GM12801 (cell line): Measurements from ENCODE around the gene RABGEF1.

Experiments used
- TF ChIP-seq, protein P1 (sequence below): IDR thresholded peaks from one replicate; pipeline ENCODE4 v1.5.1; 2011; ENCODE audit warnings: control low read depth; ENCODE audit not compliant: insufficient read length; ENCODE audit errors: extremely low read depth

Gene RABGEF1

DNA sequence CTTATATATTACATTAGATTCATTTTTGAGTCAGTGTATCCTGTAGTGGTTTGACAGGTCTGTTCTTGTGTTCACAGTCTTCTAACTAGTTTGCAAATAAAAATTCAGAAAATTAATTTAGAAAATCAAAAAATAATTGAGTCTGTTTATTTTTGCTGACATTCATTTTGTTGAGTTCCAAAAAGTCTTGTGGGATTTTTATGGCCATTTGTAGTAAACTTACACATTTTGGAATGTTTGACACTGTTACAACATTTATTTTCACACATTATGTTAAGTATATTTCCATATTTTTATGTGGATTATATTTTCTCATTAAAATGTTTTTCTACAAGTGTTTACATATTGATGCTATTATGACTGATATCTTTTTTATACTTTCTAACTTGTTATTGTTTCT is 16.4 kb downstream of the RABGEF1 start:
- TF ChIP-seq, protein P1, sequence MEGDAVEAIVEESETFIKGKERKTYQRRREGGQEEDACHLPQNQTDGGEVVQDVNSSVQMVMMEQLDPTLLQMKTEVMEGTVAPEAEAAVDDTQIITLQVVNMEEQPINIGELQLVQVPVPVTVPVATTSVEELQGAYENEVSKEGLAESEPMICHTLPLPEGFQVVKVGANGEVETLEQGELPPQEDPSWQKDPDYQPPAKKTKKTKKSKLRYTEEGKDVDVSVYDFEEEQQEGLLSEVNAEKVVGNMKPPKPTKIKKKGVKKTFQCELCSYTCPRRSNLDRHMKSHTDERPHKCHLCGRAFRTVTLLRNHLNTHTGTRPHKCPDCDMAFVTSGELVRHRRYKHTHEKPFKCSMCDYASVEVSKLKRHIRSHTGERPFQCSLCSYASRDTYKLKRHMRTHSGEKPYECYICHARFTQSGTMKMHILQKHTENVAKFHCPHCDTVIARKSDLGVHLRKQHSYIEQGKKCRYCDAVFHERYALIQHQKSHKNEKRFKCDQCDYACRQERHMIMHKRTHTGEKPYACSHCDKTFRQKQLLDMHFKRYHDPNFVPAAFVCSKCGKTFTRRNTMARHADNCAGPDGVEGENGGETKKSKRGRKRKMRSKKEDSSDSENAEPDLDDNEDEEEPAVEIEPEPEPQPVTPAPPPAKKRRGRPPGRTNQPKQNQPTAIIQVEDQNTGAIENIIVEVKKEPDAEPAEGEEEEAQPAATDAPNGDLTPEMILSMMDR: no peak

DNA sequence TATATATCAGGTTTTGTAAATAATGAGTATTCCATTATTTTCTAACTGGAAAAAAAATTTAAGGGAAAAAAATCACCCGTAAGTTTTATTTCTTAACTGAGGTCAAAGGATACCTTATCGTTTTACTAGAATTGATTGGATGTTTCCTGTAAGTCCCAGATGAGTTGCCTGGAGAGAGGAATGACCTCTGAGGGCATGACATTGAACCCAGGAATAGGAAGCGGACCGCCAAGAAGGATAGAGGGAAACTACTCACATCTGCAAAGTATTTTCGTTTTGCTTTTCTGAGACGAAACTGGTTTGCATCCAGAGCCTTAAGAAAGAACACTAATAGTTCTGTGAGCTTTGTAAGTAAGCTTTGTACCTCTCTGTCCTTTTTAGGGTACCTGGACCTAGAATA is 17.4 kb downstream of the RABGEF1 start:
- TF ChIP-seq, protein P1: no peak

DNA sequence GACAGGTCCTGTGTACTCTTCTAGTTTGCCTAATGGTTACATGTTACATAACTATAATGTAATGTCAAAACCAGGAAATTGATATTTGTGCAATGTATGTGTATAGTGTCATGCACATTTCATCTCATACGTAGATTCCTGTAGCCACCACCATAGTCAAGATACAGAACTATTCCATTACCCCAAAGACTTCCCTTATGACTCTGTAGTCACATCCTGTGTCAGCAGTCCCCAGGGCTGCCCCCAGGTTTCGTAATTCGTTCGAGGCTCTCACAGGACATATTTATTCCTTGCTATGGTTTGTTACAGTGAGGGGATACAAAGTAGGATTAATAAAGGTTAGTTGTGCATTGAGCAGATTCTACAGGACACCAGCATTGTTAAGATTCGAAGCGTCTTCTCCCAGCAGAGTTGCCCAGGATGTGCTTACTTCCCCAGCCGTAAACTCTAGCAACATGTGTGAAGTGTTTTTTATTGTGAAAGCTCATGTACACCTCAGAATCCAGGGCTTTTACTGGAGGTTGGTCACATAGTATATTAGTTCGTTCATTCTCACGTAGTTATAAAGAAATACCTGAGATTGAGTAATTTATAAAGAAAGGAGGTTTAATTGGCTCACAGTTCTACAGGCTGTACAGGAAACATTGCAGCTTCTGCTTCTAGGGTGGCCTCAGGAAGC is 18.6 kb downstream of the RABGEF1 start:
- TF ChIP-seq, protein P1: no peak

DNA sequence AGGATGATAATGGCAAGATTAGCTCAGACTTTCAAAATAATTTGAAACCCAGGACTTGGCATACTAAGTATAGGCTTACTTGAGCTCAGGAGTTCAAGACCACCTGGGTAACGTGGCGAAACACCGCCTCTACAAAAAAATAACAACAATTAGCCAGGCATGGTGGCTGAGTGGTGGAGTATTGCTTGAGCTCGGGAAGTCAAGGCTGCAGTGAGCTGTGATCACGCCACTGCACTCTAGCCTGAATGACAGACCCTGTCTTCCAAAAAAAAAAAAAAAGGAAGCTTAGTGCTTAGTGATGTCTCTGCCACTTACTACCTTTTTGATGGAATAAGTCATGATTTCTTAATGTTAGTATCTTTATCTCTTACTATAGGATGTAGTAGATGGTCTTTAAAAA is 25.5 kb downstream of the RABGEF1 start:
- TF ChIP-seq, protein P1: no peak

DNA sequence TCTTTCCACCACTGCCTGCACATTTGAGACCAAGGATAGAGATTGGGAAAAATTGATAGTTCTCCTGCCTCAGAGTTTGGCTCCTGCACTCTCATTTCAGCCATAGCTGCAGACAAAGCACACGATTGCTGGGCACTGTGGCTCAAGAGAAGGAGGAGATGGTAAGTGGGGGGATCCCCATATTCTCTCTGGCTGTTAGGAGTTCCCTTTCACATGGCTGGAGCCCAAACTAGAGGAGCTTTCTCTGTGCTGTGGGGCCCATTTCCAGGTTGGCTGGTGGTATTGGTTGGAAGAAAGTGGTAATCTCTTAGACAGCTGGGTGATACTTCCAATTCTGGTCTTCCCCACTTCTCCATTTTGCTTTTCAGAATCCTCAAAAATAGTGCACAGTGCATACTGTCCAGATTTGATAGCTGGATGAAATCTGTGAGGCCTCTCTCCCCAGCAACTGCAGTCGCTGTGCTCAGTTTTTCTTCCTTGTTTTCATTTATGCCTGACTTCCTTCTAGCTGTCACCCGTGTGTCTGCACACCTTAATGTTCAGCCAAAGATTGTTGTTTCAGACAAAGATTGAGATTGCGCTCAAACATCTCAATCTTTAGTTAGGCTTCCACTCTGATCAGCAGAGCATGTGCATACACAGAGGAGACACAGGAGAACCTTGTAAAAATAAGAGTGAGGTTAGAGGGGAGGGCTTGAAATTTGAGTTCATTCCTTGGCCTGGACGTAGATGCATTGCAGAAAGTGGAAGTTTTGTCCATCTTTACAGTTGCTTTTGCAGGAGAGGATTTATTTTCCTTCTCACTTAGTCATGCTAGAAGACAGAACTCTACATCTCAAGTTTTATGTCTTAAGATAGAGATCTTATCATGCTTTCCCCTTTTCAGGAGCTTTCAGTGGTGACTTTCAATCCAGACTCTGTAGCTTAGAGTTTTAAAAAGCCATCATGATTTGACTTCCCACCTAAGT is 28.6 kb downstream of the RABGEF1 start:
- TF ChIP-seq, protein P1: no peak

DNA sequence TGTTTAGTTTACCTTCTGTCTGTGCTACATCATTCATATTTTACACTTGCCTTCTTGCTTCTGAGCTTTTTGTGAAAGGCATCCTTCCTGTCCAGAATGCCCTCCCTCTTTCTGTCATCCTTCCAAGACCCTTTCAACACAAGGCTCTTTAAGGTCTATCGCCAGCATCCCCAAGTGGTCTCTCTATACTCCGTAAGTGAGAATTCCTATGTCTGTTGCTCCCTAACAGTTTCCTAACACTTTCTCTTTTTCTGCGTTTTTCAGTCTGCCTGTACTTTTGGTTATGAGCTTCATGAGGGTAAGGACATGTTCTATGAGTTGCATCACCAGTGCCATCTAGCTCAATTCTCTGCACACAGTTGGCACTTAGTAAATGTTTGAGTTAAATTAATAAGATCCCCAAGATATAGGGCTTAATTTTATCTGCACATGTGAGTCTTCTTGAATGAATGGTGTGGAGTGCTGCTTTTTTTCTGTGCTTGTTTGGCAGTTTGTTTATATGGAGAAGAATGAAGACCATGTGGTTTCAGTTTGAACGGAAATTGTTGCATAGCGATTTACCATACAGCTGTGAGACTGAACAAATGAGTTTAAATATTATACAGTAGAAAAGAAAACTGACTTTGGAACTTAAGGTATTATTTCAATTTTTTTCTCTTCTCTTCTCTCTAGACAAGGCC is 29.4 kb downstream of the RABGEF1 start:
- TF ChIP-seq, protein P1: no peak

DNA sequence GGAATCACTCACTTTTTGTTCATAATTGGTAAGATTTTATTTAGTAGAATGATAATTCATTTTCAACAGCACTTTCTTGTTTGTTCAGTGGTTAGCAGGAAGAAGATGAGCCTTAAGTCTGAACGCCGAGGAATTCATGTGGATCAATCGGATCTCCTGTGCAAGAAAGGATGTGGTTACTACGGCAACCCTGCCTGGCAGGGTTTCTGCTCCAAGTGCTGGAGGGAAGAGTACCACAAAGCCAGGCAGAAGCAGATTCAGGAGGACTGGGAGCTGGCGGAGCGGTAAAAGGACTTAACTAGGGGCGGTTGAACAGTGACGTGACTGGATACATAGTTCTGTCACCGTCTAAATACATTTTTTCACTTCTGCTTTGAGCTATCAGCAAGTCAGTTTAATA is 31.3 kb downstream of the RABGEF1 start:
- TF ChIP-seq, protein P1: no peak
